MG63 (cell line): Measurements from ENCODE around the gene CHSY1. TPM values are rescaled to one million over a fixed set of nuclear protein-coding genes. Genes with fewer than 3 reads are reported as not detected.
A peak's percentile ranks its signal among the peaks of the same experiment; 100 is the strongest.
"Not testable (repeated sequence)": the region's sequence is repeated elsewhere in the genome, so short reads cannot be mapped to it uniquely, and the experiment has no call there.

Experiments
- DNase-seq: peaks from one replicate; pipeline ENCODE4 v3.0.0-alpha.2; 2020
- H3K27me3 ChIP-seq: fragments of 250-450 bp; sonication (Bioruptor Pico); 2 replicates; pipeline ENCODE4 v1.5.1; 2020; ENCODE audit warnings: mild to moderate bottlenecking, moderate library complexity
- H3K36me3 ChIP-seq: fragments of 250-450 bp; sonication (Bioruptor Pico); 2 replicates; pipeline ENCODE4 v1.5.1; 2020; ENCODE audit warnings: mild to moderate bottlenecking, moderate library complexity
- H3K4me3 ChIP-seq: fragments of 250-450 bp; sonication (Bioruptor Pico); 2 replicates; pipeline ENCODE4 v1.5.1; 2020; ENCODE audit warnings: mild to moderate bottlenecking, moderate library complexity
- H3K9me3 ChIP-seq: fragments of 250-450 bp; sonication (Bioruptor Pico); 2 replicates; pipeline ENCODE4 v1.5.1; 2020; ENCODE audit warnings: mild to moderate bottlenecking, moderate library complexity
- total RNA-seq: library from RNA; depleted of rRNA; stranded (reverse); fragments of >200 nt; shearing (Covaris generic); gene quantifications from 2 replicates; pipeline ENCODE4 v1.2.3, GENCODE V29; 2014; ENCODE audit warnings: low replicate concordance; rRNA removed

CHSY1 gene
- total RNA-seq, 1 experiment from 2014 or later, result 11.0 TPM

GRCh38 chr15:101132390-101133180 lies 119.3 kb downstream of the CHSY1 start:
- Histone ChIP-seq H3K9me3 (peaks cover 16% of the 10 kb centered on the region), H3K4me3 (no peak overlapping the region), H3K36me3 (no peaks in the 10 kb centered on the region), H3K27me3 (no peaks in the 10 kb centered on the region)
- no peak for DNase-seq

- Histone ChIP-seq H3K27me3 (no peaks in the 10 kb centered on the region), H3K4me3 (no peak overlapping the region), H3K9me3 (peaks cover 16% of the 10 kb centered on the region), H3K36me3 (no peaks in the 10 kb centered on the region)
- no peak for DNase-seq
These were observed 120.1 kb downstream of the CHSY1 start for GRCh38 chr15:101131489-101132389.

DNA sequence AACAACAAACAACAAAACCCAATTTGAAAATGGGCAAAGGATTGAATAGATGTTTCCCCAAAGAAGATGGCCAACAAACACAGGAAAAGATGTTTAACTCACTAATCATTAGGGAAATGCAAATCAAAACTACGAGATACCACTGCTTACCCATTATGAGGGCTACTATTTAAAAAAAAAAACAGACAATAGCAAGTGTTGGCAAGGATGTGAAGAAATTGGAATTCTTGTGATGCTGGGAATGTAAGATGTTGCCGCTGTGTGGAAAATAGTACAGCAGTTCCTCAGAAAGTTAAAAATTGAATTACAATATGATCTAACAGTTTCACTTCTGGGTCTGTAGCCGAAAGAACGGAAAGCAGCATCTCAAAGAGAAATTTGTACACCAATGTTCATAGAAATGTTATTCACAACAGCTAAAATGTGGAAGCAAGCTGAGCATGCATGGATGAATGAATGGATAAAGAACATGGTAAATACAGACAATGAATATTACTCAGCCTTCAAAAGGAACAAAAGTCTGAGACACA lies 121.9 kb downstream of the CHSY1 start:
- Histone ChIP-seq H3K27me3 (no peaks in the 10 kb centered on the region), H3K9me3 (peaks cover 11% of the 10 kb centered on the region), H3K4me3 (no peak overlapping the region), H3K36me3 (no peaks in the 10 kb centered on the region)
- no peak for DNase-seq

GRCh38 chr15:101128221-101129015 lies 123.4 kb downstream of the CHSY1 start:
- H3K9me3 ChIP-seq, result no peaks in the 10 kb centered on the region
- no peaks in the 10 kb centered on the region for H3K27me3 ChIP-seq
- peak; percentile 94 for DNase-seq
- no peaks in the 10 kb centered on the region for H3K36me3 ChIP-seq
- H3K4me3 ChIP-seq, result no peak overlapping the region

DNA sequence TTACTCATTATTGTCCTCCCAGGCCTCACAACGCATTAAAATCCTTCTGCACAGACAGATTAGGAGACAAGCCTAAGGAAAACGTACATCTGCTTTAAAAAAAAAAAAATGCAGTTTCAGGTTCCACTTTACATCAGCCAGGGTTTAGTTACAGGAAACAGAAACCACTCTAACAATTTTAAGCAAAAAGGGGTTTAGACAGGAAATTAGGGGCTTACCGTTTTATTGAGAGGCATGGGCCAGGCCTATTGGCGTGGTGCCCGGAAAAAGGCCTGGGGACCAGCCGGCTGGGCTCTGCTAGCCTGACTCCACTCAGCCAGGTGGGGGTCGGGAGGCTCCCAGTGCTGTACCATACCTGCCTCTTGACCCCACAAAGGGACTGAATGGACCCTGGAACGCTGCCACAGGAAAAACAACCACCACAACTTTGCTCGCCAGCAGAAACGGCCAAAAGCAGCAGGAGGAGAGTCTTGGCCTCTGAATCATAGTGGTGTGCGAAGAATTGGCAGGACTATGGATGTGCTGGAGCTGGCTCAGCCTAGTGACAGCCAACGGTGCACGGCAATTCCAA lies 124.3 kb downstream of the CHSY1 start:
- Histone ChIP-seq H3K9me3 (no peaks in the 10 kb centered on the region), H3K4me3 (peak overlapping the region; percentile 2), H3K27me3 (no peaks in the 10 kb centered on the region), H3K36me3 (no peaks in the 10 kb centered on the region)
- peak; percentile 99 for DNase-seq

- H3K9me3 ChIP-seq, result no peaks in the 10 kb centered on the region
- H3K4me3 ChIP-seq, result peak overlapping the region; percentile 2
- no peaks in the 10 kb centered on the region for H3K27me3 ChIP-seq
- DNase-seq, result peak; percentile 56
- no peaks in the 10 kb centered on the region for H3K36me3 ChIP-seq
These were observed 125.0 kb downstream of the CHSY1 start for GRCh38 chr15:101126618-101127505.

DNA sequence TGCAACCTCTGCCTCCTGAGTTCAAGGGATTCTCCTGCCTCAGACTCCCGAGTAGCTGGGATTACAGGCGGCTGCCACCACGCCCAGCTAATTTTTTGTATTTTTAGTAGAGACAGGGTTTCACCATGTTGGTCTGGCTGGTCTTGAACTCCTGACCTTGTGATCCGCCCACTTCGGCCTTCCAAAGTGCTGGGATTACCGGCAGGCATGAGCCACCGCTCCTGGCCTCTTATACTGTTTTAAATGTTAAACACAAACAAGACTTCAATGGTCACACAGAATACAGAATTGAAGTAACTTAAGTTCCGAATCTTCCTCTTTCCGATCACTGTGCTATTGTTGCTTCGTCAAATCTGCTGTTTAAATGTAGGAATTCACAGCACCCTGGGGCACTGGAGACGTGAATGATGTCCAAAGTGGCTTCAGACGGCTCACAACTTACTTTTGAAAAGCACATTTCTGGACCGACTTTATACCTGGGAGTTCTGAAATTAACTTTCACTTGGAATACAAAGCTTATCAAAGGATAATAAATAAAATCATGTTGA lies 125.9 kb downstream of the CHSY1 start:
- H3K4me3 ChIP-seq, H3K27me3 ChIP-seq, H3K36me3 ChIP-seq, H3K9me3 ChIP-seq: not testable (repeated sequence)
- peak; percentile 46 for DNase-seq

Other genes starting within 250 kb of the CHSY1 start
- gene SELENOS, start 25.4 kb upstream of the CHSY1 start, total RNA-seq, result 131 and 133 TPM in 2 replicates
- 134 and 190 TPM in 2 replicates for gene SNRPA1, start 43.2 kb upstream of the CHSY1 start, total RNA-seq
- gene PCSK6, start 237.7 kb upstream of the CHSY1 start, total RNA-seq, result 31.3 and 48.8 TPM in 2 replicates